Glutamatergic neuron (in vitro differentiated cells): ENCODE results near the gene TMEM183A. TPM values are rescaled to one million over a fixed set of nuclear protein-coding genes. Genes with fewer than 3 reads are reported as not detected.
A peak's percentile ranks its signal among the peaks of the same experiment; 100 is the strongest.

Experiments used
- DNase-seq: peaks from one replicate; pipeline ENCODE4 v3.0.0; 2022
- H3K27ac Mint-ChIP-seq: one replicate; pipeline ENCODE4 v1.8.0; 2020; ENCODE audit warnings: mild to moderate bottlenecking, mixed read lengths, inconsistent platforms; ENCODE audit not compliant: unreplicated experiment
- H3K27me3 Mint-ChIP-seq: one replicate; pipeline ENCODE4 v1.8.0; 2020; ENCODE audit warnings: mild to moderate bottlenecking, moderate library complexity, mixed read lengths, inconsistent platforms; ENCODE audit not compliant: unreplicated experiment
- H3K36me3 Mint-ChIP-seq: one replicate; pipeline ENCODE4 v1.8.0; 2020; ENCODE audit warnings: mild to moderate bottlenecking, mixed read lengths, inconsistent platforms; ENCODE audit not compliant: unreplicated experiment
- H3K4me1 Mint-ChIP-seq: one replicate; pipeline ENCODE4 v1.8.0; 2020; ENCODE audit warnings: mild to moderate bottlenecking, low read depth, mixed read lengths, inconsistent platforms; ENCODE audit not compliant: unreplicated experiment
- H3K4me3 Mint-ChIP-seq: one replicate; pipeline ENCODE4 v1.8.0; 2020; ENCODE audit warnings: mild to moderate bottlenecking, mixed read lengths, inconsistent platforms; ENCODE audit not compliant: unreplicated experiment
- H3K9me3 Mint-ChIP-seq: one replicate; pipeline ENCODE4 v1.8.0; 2020; ENCODE audit warnings: mild to moderate bottlenecking, moderate library complexity, mixed read lengths, inconsistent platforms; ENCODE audit not compliant: unreplicated experiment
- CTCF ChIP-seq: fragments of 200-600 bp; sonication (generic); IDR thresholded peaks from one replicate; pipeline ENCODE4 v1.5.0; 2021; ENCODE audit not compliant: partially characterized antibody, unreplicated experiment
- total RNA-seq: library from RNA; stranded (reverse); fragmentation: NEBNext Ultra II Directional; extraction: Animal tissue kit (Norgen Biotek cat#: 25700); gene quantifications from one replicate; pipeline ENCODE4 v1.2.1, GENCODE V29; 2021; ENCODE audit not compliant: unreplicated experiment

Gene TMEM183A
- total RNA-seq, 1 donor from 2014 or later: 61.5 TPM

GRCh38 chr1:203038217-203038741, 31.1 kb downstream of the TMEM183A start:
- Mint-ChIP-seq H3K4me1 (peaks cover 38% of the 10 kb centered on the region), H3K4me3 (no peak overlapping the region), H3K27me3 (peaks cover 6% of the 10 kb centered on the region), H3K27ac (no peak overlapping the region), H3K9me3 (peaks cover 8% of the 10 kb centered on the region), H3K36me3 (no peaks in the 10 kb centered on the region)
- DNase-seq: no peak
- no peak for TF ChIP-seq CTCF

- Mint-ChIP-seq H3K36me3 (no peaks in the 10 kb centered on the region), H3K9me3 (peaks cover 7% of the 10 kb centered on the region), H3K27me3 (peaks cover 6% of the 10 kb centered on the region), H3K4me1 (peaks cover 34% of the 10 kb centered on the region), H3K4me3 (no peak overlapping the region), H3K27ac (no peak overlapping the region)
- peak; percentile 73 for TF ChIP-seq CTCF
- peak; percentile 84 for DNase-seq
These were observed 31.9 kb downstream of the TMEM183A start for GRCh38 chr1:203038891-203039608.

- TF ChIP-seq CTCF: peak; percentile 27
- peak; percentile 78 for DNase-seq
- H3K9me3 Mint-ChIP-seq: peaks cover 6% of the 10 kb centered on the region
- no peaks in the 10 kb centered on the region for H3K36me3 Mint-ChIP-seq
- no peak overlapping the region for H3K4me3 Mint-ChIP-seq
- peaks cover 33% of the 10 kb centered on the region for H3K4me1 Mint-ChIP-seq
- no peak overlapping the region for H3K27ac Mint-ChIP-seq
- H3K27me3 Mint-ChIP-seq: peaks cover 7% of the 10 kb centered on the region
These were observed 32.7 kb downstream of the TMEM183A start for GRCh38 chr1:203039609-203040512.

- Mint-ChIP-seq H3K9me3 (peaks cover 6% of the 10 kb centered on the region), H3K27ac (no peak overlapping the region), H3K27me3 (peaks cover 9% of the 10 kb centered on the region), H3K36me3 (no peaks in the 10 kb centered on the region), H3K4me1 (peaks cover 26% of the 10 kb centered on the region), H3K4me3 (no peak overlapping the region)
- no peak for DNase-seq
- TF ChIP-seq CTCF: no peak
These were observed 33.5 kb downstream of the TMEM183A start for GRCh38 chr1:203040513-203041275.
